Measurements from ENCODE around the gene SGPL1.

SGPL1 gene

DNA sequence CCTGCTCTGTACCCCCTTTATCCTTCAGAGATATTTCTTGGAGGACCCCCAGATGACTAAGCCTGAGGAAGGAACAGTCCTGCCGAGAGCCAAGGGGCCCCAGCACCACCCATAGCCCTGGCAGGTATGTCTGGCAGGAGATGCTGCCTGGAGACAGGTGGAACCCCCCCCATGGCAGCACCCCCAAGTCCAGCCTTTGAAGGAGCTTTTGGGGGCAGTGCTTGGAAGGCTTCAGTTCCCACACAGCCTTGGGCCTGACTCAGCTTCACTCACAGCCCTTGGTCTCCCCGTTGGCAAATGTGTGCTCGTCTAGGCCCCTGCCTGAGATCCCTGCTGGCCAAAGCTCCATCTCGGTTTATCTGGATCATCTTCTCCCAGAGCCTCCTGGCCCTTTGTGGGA lies 95.6 kb downstream of the SGPL1 start:
- Histone ChIP-seq H3K9ac (ENCODE audit: low read length) (no peak overlapping the region), H3K27me3 (replicated peaks; ENCODE audit: control insufficient read depth, insufficient read depth, low read length) (peaks cover 90% of the 10 kb centered on the region), H3K4me3 (ENCODE audit: low read length) (no peak overlapping the region), H3K9me3 (ENCODE audit: control insufficient read depth, low read length) (no peaks in the 10 kb centered on the region), H3K36me3 (ENCODE audit: control insufficient read depth, insufficient read depth, low read length, severe bottlenecking) (no peaks in the 10 kb centered on the region), H3K4me1 (ENCODE audit: control insufficient read depth, insufficient read depth, low read length) (no peaks in the 10 kb centered on the region)
- no peak for DNase-seq (ENCODE audit: low read depth)

DNA sequence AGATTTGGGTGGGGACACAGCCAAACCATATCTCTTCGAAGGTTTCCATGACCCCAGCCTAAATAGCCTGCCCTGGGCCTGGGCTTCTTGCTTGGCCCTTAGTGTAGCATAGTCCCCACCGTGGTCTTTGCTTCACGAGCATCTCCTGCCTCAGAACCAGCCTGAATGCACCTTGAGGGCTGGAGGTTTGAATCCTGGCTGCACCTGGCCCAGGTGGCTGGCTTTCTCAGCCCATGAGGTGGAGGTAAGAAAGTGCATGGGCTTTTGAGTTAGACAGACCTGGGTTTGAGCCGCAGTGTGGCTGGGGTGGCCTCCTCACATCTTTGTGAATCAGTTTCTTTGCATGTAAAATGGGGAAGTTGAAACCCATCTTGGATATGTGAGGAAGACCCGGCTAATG lies 96.8 kb downstream of the SGPL1 start:
- H3K4me1 ChIP-seq (ENCODE audit: control insufficient read depth, insufficient read depth, low read length), result no peaks in the 10 kb centered on the region
- no peaks in the 10 kb centered on the region for H3K9me3 ChIP-seq (ENCODE audit: control insufficient read depth, low read length)
- H3K9ac ChIP-seq (ENCODE audit: low read length), result no peak overlapping the region
- no peaks in the 10 kb centered on the region for H3K36me3 ChIP-seq (ENCODE audit: control insufficient read depth, insufficient read depth, low read length, severe bottlenecking)
- no peak overlapping the region for H3K4me3 ChIP-seq (ENCODE audit: low read length)
- no peak for DNase-seq (ENCODE audit: low read depth)
- H3K27me3 ChIP-seq (replicated peaks; ENCODE audit: control insufficient read depth, insufficient read depth, low read length), result peaks cover 93% of the 10 kb centered on the region

DNA sequence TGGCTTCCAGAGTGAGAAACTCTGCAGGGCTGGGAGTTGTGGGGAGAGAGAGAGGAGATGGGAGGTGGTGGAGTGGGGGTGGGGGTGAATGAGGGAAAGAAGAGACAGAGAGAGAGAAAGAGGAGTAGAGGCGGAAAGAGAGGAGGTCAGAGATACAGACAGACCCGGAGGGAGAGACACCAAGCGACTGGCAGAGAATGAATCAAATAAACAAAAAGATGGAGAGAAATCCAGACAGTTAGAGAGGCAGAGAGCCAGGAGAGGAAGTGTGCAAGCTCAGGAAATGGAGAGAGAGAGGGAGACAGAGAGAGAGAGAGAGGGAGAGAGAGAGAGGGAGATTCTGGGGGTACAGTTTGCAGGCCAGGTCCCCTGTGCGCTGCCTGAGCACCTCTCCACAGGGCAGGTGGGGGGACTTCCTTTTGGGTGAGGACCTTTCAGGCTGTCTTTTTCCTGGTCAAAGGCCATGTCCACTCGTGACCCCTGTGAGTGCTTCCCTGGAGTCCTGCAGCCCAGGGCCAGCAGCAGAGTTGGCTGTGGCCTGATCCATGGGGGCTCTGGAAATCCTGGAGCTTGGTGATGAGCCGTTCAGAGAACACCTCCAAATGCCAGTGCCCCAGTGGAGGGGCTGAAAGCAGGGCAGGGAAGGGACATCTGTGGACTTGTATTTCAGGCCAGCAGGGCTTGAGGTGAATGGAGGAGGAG lies 97.6 kb downstream of the SGPL1 start:
- Histone ChIP-seq H3K36me3 (ENCODE audit: control insufficient read depth, insufficient read depth, low read length, severe bottlenecking) (no peaks in the 10 kb centered on the region), H3K27me3 (replicated peaks; ENCODE audit: control insufficient read depth, insufficient read depth, low read length) (peaks cover 94% of the 10 kb centered on the region), H3K4me3 (ENCODE audit: low read length) (no peak overlapping the region), H3K9me3 (ENCODE audit: control insufficient read depth, low read length) (no peaks in the 10 kb centered on the region), H3K9ac (ENCODE audit: low read length) (no peak overlapping the region), H3K4me1 (ENCODE audit: control insufficient read depth, insufficient read depth, low read length) (no peaks in the 10 kb centered on the region)
- no peak for DNase-seq (ENCODE audit: low read depth)

DNA sequence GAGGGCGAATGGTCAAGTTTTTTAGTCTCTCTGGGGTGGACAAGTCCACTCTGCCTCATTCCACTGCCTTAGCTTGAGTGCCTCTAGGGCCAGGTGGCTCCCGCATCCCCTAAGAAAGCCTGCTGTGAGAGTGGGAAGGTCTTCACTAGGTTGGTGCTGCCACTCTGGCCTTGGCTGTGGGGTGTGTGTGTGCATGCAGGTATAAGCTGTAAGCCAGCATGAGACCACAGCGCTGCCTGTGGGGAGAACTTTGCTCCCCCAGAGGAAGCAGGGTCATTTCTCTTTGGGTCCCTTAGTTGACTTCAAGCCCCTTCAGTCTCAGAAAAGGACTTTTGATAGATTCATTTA lies 98.1 kb downstream of the SGPL1 start:
- no peak overlapping the region for H3K4me3 ChIP-seq (ENCODE audit: low read length)

DNA sequence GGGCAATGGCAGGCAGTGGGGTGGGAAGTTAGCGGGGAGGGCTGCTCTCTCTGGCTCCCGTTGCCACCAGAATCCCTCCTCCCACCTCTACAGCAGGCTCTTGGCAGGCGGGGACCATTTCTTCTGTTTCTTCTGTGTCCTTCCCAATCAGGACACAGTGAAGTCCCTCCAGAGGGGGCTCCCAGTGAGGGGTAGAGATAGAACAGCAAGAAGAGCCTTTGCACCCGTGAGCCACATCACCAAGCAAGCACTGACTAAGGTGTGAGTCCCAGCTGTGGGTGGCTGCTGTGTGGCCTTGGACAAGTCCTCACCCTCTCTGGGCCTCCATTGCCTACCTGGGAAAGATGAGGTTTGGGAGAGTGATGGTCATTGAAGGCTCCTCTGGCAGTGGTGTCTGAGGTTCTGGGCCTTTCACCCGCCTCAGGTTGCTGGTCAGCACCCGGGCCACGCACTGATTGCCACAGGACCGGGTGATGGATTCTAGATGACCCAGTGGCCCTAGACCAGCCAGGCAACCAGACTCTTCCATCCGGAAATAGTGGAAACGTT lies 98.6 kb downstream of the SGPL1 start:
- no peaks in the 10 kb centered on the region for H3K4me1 ChIP-seq (ENCODE audit: control insufficient read depth, insufficient read depth, low read length)
- no peak overlapping the region for H3K9ac ChIP-seq (ENCODE audit: low read length)
- no peak overlapping the region for H3K4me3 ChIP-seq (ENCODE audit: low read length)
- no peaks in the 10 kb centered on the region for H3K36me3 ChIP-seq (ENCODE audit: control insufficient read depth, insufficient read depth, low read length, severe bottlenecking)
- peaks cover 91% of the 10 kb centered on the region for H3K27me3 ChIP-seq (replicated peaks; ENCODE audit: control insufficient read depth, insufficient read depth, low read length)
- no peaks in the 10 kb centered on the region for H3K9me3 ChIP-seq (ENCODE audit: control insufficient read depth, low read length)
- no peak for DNase-seq (ENCODE audit: low read depth)

More for the DNA sequence above, 98.1 kb downstream of the SGPL1 start:
- H3K27me3 ChIP-seq (replicated peaks; ENCODE audit: control insufficient read depth, insufficient read depth, low read length), result peaks cover 91% of the 10 kb centered on the region
- H3K9ac ChIP-seq (ENCODE audit: low read length), result no peak overlapping the region
- H3K36me3 ChIP-seq (ENCODE audit: control insufficient read depth, insufficient read depth, low read length, severe bottlenecking), result no peaks in the 10 kb centered on the region
- no peaks in the 10 kb centered on the region for H3K9me3 ChIP-seq (ENCODE audit: control insufficient read depth, low read length)
- DNase-seq (ENCODE audit: low read depth), result no peak
- no peaks in the 10 kb centered on the region for H3K4me1 ChIP-seq (ENCODE audit: control insufficient read depth, insufficient read depth, low read length)

DNA sequence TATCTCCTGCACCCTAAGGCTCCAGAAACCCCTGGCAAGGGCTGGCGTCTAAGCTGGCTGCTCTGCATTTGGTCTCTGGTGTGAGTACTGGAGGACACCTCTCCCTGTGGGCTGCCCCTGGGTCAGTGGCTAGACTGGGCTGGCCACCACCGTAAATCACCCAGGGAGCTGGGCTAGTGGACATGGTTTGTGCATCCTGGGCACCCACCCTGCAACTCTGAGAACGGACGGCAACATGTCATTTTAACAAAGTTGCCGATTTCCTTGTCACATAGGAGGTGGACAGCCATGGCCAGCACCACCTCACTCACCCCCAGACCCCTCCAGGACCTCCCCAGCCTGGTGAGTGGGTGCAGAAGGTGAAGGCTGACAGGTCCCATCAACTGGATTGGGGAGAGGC lies 99.5 kb downstream of the SGPL1 start:
- no peak for DNase-seq (ENCODE audit: low read depth)
- Histone ChIP-seq H3K27me3 (replicated peaks; ENCODE audit: control insufficient read depth, insufficient read depth, low read length) (peaks cover 92% of the 10 kb centered on the region), H3K36me3 (ENCODE audit: control insufficient read depth, insufficient read depth, low read length, severe bottlenecking) (no peaks in the 10 kb centered on the region), H3K9ac (ENCODE audit: low read length) (no peak overlapping the region), H3K4me1 (ENCODE audit: control insufficient read depth, insufficient read depth, low read length) (no peaks in the 10 kb centered on the region), H3K4me3 (ENCODE audit: low read length) (no peak overlapping the region), H3K9me3 (ENCODE audit: control insufficient read depth, low read length) (no peaks in the 10 kb centered on the region)

DNA sequence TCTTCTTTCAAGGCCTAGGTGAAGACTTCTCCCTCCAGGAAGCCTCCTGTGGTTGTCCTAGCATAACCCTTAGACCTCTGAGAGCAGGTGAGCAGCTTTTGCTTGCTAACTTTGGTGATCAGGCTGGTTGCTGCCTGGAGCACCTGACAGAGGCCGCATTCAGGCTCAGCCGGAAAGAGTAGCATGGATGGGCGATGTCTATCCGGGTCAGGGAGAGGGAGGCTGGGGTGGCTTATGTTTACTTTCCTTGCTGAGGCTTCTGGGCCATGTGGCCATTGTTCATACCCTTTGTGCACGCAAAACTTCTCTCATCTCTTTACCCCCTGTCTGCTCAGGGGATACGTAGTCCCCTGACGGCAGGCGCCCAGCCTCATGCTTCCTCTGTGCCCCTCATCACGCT lies 100.1 kb downstream of the SGPL1 start:
- Histone ChIP-seq H3K27me3 (replicated peaks; ENCODE audit: control insufficient read depth, insufficient read depth, low read length) (peaks cover 92% of the 10 kb centered on the region), H3K9ac (ENCODE audit: low read length) (no peak overlapping the region), H3K4me1 (ENCODE audit: control insufficient read depth, insufficient read depth, low read length) (no peaks in the 10 kb centered on the region), H3K36me3 (ENCODE audit: control insufficient read depth, insufficient read depth, low read length, severe bottlenecking) (no peaks in the 10 kb centered on the region), H3K9me3 (ENCODE audit: control insufficient read depth, low read length) (no peaks in the 10 kb centered on the region), H3K4me3 (ENCODE audit: low read length) (no peak overlapping the region)
- DNase-seq (ENCODE audit: low read depth), result no peak

DNA sequence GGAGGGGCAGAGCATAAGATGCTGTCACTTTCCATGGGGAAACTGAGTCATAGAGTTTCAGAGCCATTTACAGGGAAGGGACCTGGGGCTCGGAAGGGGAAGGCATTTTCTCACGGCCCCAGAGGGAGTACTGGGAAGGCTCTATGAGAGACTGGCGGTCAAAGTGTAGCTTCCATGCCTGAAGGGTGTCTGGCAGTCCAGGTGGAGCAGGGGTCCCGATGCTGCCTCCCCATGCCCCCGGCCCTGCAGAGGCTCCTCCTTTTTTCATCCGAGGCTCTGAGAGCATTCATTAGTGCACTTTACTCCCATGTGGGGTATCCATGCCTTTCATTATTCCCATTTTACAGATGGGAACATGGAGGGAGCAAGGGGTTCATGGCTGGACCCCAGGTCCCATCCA lies 100.5 kb downstream of the SGPL1 start:
- no peak for DNase-seq (ENCODE audit: low read depth)
- no peaks in the 10 kb centered on the region for H3K9me3 ChIP-seq (ENCODE audit: control insufficient read depth, low read length)
- peaks cover 91% of the 10 kb centered on the region for H3K27me3 ChIP-seq (replicated peaks; ENCODE audit: control insufficient read depth, insufficient read depth, low read length)

DNA sequence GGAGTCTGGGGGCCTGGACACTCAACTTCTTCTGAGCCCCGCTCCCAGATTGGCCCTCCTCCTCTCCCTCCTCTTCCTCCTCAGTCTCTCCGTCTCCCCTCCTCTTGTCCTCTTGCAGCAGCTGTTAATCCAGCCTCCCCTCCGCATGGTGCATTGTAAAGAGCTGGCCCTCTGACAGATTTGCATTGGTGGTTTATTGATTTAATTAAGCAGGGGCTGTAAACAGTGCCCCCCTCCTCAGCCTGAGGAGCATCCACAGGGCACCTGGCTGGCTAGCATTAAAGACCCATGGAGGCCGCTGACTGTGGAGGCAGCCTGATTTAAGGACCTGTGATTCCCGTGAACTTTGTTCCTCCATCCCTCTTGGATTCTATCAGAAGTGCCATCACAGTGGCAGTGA lies 101.5 kb downstream of the SGPL1 start:
- no peak for DNase-seq (ENCODE audit: low read depth)
- H3K9ac ChIP-seq (ENCODE audit: low read length), result no peak overlapping the region
- H3K4me1 ChIP-seq (ENCODE audit: control insufficient read depth, insufficient read depth, low read length), result no peaks in the 10 kb centered on the region
- peaks cover 87% of the 10 kb centered on the region for H3K27me3 ChIP-seq (replicated peaks; ENCODE audit: control insufficient read depth, insufficient read depth, low read length)
- H3K4me3 ChIP-seq (ENCODE audit: low read length), result no peak overlapping the region
- no peaks in the 10 kb centered on the region for H3K9me3 ChIP-seq (ENCODE audit: control insufficient read depth, low read length)
- no peaks in the 10 kb centered on the region for H3K36me3 ChIP-seq (ENCODE audit: control insufficient read depth, insufficient read depth, low read length, severe bottlenecking)

More for the DNA sequence above, 100.5 kb downstream of the SGPL1 start:
- Histone ChIP-seq H3K4me1 (ENCODE audit: control insufficient read depth, insufficient read depth, low read length) (no peaks in the 10 kb centered on the region), H3K36me3 (ENCODE audit: control insufficient read depth, insufficient read depth, low read length, severe bottlenecking) (no peaks in the 10 kb centered on the region), H3K9ac (ENCODE audit: low read length) (no peak overlapping the region), H3K4me3 (ENCODE audit: low read length) (no peak overlapping the region)

DNA sequence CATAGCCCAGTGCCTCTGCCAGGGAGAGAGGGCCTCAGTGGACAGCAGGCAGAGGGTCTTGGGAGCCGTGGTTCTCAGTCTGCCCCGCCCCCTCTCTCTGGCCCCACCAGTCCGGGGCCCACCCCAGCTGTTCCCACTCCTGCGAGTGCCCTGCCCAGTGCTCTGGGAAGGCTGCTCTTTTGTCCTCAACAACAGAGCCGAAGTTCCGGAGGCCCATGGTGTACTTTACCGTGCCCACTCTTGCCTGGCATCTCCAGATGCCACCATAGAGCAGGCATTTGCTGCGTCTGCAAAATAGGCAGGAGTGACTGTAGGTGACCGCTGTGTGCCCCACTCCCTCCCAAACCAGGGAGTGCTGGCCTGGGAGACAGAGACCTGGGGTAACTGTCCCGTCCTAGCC lies 101.9 kb downstream of the SGPL1 start:
- Histone ChIP-seq H3K9ac (ENCODE audit: low read length) (no peak overlapping the region), H3K4me1 (ENCODE audit: control insufficient read depth, insufficient read depth, low read length) (no peaks in the 10 kb centered on the region), H3K9me3 (ENCODE audit: control insufficient read depth, low read length) (no peaks in the 10 kb centered on the region), H3K27me3 (replicated peaks; ENCODE audit: control insufficient read depth, insufficient read depth, low read length) (peaks cover 87% of the 10 kb centered on the region), H3K4me3 (ENCODE audit: low read length) (no peak overlapping the region), H3K36me3 (ENCODE audit: control insufficient read depth, insufficient read depth, low read length, severe bottlenecking) (no peaks in the 10 kb centered on the region)
- no peak for DNase-seq (ENCODE audit: low read depth)

DNA sequence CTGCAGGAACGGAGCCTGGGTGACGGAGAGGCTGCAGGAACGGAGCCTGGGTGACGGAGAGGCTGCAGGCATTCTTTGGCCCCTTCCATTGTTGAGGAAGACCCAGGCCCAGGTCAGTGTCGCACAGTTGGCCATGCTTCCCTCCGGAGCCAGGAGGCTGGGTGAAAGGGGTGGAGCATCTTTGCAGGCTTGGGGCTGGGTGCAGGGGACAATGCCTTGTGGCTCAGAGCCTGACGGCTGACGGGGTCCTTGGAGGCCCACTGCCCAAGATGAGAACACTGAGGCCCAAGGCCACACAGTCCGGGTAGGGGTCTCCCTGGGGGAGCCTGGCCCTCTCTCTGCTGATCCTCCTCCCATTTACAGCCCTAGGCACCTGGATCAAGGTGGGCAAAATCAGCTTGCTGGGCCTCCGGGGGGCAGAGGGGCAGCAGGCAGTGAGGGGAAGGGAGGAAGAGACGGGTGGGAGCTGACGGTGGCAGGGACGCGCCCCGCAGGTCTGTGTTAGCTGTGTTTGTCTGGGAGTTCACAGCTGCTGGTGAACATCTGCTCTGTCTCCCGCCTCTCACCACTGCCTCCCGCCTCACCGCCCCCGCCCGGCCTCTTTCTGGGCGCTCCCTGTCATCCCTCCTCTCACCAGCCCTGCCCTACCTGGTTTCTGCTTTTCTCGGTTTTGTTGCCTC lies 103.2 kb downstream of the SGPL1 start:
- DNase-seq (ENCODE audit: low read depth), result no peak
- H3K9me3 ChIP-seq (ENCODE audit: control insufficient read depth, low read length), result no peaks in the 10 kb centered on the region
- H3K9ac ChIP-seq (ENCODE audit: low read length), result no peak overlapping the region
- peaks cover 83% of the 10 kb centered on the region for H3K27me3 ChIP-seq (replicated peaks; ENCODE audit: control insufficient read depth, insufficient read depth, low read length)
- H3K4me3 ChIP-seq (ENCODE audit: low read length), result no peak overlapping the region
- no peaks in the 10 kb centered on the region for H3K4me1 ChIP-seq (ENCODE audit: control insufficient read depth, insufficient read depth, low read length)
- H3K36me3 ChIP-seq (ENCODE audit: control insufficient read depth, insufficient read depth, low read length, severe bottlenecking), result no peaks in the 10 kb centered on the region

Measured in adipocyte (in vitro differentiated cells).